Activated T-cell treated with anti-CD3 and anti-CD28 coated beads for 4 hours (primary cell): ENCODE results near the gene NLN.
"Not testable (repeated sequence)": the region's sequence is repeated elsewhere in the genome, so short reads cannot be mapped to it uniquely, and the experiment has no call there.

Experiments used
- DNase-seq: peaks from one replicate; pipeline ENCODE4 v3.0.0-alpha.2; 2020

NLN gene

DNA sequence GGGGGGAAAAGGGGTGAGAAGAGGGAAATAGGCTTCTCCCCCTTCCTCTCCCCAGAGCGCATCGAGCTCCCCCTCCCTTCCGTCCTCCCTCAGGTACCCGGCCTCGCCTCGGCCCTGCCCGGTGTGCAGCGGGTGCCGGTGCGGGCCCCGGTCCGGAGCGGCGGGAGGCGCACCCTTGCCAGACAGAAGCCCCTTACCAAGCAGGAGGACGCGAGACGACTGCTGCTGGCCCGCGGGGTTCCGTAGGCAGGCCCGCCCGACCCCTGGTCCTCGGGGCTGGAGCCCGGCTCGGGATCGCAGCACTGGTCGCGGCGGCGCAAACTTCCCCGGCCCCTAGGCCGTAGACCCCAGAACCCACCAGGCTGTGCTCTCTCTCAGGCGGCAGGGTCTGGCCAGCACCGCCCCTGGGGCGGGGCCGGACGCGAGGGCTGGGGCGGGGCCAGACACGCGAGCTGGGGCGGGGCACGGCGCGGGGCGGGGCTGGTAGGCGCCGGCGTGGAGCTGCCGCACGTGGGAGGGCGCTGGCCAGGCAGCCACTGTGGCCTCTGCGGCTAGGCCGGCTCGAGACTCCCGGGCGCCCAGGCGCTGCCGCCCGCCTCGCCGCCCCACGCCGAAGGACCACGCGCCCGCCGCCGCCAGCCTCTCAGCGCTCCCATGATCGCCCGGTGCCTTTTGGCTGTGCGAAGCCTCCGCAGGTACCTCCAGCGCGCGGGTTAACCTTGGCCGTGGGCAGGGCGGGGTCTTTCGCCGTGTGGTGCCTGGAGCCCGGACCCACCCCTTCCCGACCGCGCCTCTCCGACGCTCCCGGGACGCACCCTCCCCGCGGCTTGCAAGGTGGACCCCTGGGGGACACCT is at the start of gene NLN, which contains the start of gene SGTB:
Gene NLN, plus strand, starts transcription at position 486 of the 855 bp plus-strand sequence. Its CDS starts 169 bp downstream, at position 655.
Gene SGTB, minus strand, starts transcription at position 390 of the 855 bp plus-strand sequence. CDS start 1,302 bp downstream, outside the sequence.
- DNase-seq: peak; percentile 80

GRCh38 chr5:65672796-65673195 is 49.2 kb upstream of the NLN start:
- DNase-seq: no peak

GRCh38 chr5:65674749-65675148 is 47.3 kb upstream of the NLN start:
- no peak for DNase-seq

- DNase-seq: not testable (repeated sequence)
Observed at GRCh38 chr5:65676056-65676455, 45.9 kb upstream of the NLN start.

GRCh38 chr5:65682148-65682547 is 39.9 kb upstream of the NLN start:
- DNase-seq: no peak

DNA sequence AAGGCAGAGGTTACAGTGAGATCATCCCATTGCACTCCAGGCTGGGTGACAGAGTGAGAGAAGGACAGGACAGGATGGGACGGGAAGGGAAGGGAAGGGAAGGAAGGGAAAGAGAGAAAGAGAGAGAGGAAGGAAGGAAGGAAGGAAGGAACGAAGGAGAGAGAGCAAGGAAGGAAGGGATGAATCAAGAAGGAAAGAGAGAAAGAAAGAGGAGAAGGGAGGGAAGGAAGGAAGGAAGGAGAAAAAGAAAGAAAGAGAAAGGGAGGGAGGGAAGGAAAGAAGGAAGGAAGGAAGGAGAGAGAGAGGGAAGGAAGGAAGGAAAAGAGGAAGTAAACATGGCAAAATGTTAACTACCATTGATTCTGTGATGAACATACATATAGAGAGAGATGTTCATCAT is 28.9 kb upstream of the NLN start:
- no peak for DNase-seq

GRCh38 chr5:65695162-65695755 is 26.7 kb upstream of the NLN start:
- DNase-seq: no peak

- DNase-seq: no peak
Observed at GRCh38 chr5:65695896-65696295, 26.1 kb upstream of the NLN start.

DNA sequence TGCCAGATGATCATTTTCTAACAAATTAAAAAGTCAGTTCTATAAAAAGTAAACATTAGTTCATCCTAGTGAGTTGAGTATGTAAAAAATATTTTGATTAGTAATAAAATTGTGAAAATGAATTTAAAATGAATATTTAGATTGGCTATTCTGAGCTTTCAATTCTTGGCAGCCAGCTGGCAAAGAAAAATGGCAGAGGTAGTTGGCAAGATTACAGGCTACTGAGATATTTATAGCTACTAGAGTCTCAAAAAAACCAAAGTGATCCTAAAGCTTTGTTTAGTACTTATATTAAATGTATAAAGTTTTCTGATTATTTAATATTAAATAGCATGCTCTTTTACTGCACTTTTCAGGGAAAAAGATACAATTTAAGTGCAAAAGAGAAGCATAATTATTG is 25.1 kb upstream of the NLN start:
- DNase-seq: no peak

GRCh38 chr5:65699338-65699737 is 22.7 kb upstream of the NLN start:
- no peak for DNase-seq

DNA sequence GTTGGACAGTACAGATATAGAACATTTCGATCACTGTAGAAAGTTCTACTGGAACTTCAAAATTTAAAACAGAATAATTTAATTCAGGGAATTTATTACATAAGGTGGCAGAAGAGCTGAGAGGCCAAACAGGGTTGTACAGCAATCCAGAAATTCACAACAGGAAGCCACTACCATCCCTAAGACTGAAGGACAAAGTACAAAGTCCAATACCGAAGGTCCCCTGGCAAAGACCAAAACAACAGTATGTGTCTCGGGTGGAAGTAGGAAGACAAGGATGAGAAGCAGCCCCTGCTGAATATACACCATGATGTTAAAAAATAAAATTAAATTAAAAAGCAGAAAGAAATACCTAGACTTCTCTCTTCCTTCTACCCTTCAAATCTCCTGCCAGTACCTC is 20.0 kb upstream of the NLN start:
- DNase-seq: no peak

DNA sequence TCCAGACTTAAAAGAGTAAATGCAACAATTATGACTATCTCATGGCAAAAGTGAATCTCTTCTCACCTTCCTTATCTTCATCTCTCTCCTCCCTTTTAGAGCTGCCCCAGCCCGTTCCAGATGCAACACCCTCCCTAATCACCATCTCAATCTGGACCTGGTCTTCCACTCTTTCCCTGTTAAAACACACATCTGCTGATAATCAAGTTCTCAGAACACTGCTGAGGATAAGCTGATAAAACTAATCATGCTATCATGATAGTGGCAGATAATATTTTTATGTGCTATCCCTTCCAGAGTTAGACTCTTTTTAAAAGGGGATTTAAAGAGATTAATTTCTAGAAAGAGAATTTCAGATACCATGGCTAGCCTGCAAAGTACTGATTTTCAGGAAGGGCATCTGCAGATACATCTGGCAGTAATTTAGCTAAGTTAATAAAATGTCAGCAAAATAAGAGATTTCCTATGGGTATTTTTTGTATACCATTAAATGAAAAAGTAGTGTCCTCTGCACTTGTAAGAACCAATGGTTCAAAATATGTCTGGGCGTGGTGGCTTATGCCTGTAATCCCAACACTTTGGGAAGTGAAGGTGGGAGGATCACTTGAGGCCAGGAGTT is 17.3 kb upstream of the NLN start:
- no peak for DNase-seq

DNA sequence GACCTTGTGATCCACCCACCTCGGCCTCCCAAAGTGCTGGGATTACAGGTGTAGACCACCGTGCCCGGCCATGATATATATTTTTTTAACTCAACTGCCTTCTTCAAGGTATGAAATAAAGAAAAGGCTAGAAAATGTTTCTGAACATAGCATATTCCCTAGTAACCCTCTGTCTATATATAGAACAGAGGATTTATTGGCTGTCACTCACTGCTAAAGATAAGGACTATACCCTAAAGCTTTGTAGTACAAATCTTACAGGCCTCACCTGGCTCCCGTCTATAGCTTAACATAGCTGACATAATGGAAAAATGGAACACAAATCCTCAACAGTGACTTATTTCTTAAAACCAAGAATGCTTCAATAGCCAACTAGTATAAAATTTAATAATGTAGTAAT is 14.3 kb upstream of the NLN start:
- DNase-seq: no peak

GRCh38 chr5:65708145-65708544 is 13.9 kb upstream of the NLN start:
- no peak for DNase-seq

GRCh38 chr5:65718576-65719310 is 3.3 kb upstream of the NLN start:
- no peak for DNase-seq

DNA sequence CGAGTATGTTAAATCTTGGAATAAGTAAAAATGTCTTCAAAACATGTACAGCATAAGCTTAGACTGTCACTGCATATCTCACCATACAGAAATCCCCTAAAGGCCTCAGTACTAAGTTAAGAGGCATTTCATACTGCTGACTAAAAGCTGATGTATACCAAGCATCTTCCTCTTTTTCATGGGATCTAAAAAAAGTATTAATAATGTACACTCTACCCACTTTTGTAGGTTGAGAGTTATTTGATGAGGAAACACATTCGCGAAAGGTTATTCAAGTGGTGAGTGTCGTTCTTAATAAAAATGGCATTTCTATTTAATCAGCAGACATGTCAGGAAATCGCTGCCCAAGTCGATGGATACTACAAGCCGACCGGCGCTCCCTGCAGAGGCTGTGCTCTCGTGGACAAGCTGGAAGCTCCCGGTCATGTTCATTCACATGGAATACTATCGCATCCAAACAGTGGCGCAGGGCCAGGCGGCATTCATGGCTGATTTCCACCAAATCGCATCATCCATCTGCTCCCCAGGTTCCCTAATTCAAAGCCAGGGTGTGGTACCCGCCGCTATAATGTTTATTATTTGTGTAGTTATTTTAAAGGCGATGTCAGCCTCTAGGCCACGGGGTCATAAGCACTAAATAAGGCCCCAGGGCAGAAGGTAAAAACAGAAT is 820 bp upstream of the NLN start:
- no peak for DNase-seq

DNA sequence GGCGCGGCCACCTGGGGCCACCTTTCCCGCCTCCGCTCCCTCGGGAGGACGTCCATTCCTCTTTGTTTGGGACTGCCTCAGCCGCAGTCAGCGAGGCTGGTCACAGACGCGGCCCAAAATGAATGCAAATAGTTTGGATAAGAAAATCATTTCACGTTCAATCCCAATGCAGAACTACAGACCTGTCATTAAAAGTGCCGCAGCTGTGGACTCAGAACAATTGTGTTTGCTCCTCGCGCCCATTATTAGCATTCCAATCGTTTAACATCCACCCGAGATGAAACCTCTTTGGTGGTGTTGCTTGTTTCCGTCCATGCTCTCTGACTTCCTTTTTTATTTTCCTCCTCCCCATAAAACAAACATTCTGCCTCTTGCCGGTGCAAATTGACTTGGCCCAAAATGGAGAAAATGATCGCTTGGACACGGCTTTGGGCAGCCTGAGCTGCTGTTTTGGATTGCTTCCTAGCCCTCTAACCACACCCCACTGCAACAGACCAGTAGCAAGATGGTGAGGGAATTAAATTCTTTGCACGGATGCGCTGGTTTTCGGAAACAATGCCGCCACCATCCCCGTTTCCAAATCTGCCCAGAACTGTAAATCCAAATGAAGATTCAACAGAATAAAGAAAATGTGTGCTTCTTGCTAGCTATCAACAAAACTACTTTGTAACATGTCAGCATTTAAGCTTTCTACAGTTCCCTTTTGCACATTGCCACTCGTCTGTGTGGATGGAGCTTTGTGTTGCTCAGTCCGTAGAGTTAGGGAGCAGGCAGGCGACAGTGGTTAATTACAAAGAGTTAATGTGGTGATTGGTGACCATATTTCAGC is 784 bp downstream of the NLN start:
- no peak for DNase-seq

- DNase-seq: no peak
Observed at GRCh38 chr5:65727491-65728156, 5.6 kb downstream of the NLN start.

DNA sequence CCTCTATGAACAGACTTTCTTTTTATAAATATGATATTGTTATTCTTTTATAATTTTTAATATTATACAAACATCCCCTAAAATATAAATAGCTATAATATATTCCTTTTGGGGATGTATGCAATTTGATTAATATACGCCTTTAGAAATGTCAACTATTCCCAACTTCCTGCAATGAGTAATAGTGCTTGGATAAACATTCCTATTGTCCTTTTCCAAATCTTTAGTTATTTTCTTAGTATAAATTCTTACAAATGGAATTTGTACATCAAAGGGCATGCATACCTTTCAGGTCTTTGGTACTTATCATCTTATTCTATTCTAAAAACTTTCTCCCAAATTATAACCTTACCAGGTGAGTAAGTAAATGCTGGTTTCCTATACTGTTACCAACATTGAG is 6.2 kb downstream of the NLN start:
- no peak for DNase-seq

DNA sequence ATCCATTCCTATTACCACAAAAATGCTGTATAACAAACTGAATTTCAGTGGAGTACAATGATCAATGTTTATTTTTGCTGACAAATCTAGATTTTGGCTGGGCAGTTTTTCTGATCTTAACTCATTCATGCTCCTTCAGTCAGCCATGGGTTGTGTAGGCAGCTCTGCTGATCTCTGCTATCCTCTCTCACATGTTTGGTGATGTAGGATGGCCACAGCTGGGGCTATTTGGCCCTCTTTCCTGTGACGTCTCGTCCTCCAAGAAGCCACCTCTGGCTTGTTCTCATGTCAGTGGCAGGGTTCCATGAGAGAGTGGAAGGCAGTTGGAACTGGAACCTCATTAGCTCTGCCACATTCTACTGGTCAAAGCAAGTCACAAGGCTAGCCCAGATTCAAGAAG is 8.9 kb downstream of the NLN start:
- DNase-seq: no peak

GRCh38 chr5:65732046-65732445 is 10.0 kb downstream of the NLN start:
- DNase-seq: not testable (repeated sequence)
